ENCODE data around the gene ATP6V1G3.

- TF ChIP-seq POLR2A (IDR thresholded peaks at IDR 0.05) (no peak), CTCF (IDR thresholded peaks at IDR 0.05) (no peak)
These were observed 33.8 kb upstream of the ATP6V1G3 start for GRCh38 chr1:198574325-198574724.
